ENCODE measurements around the gene ADCK2.
"Not testable (repeated sequence)": the region's sequence is repeated elsewhere in the genome, so short reads cannot be mapped to it uniquely, and the experiment has no call there.

Gene ADCK2, protein sequence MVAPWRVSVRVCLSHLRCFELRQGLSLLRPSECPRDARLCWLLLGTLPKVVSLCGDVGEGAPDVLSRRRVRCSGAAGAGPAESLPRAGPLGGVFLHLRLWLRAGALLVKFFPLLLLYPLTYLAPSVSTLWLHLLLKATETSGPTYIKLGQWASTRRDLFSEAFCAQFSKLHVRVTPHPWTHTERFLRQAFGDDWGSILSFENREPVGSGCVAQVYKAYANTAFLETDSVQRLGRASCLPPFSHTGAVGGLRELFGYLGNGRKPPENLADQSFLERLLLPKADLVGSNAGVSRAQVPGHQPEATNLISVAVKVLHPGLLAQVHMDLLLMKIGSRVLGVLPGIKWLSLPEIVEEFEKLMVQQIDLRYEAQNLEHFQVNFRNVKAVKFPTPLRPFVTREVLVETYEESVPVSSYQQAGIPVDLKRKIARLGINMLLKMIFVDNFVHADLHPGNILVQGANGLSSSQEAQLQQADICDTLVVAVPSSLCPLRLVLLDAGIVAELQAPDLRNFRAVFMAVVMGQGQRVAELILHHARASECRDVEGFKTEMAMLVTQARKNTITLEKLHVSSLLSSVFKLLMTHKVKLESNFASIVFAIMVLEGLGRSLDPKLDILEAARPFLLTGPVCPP

GRCh38 chr7:140672382-140673062 is at the start of gene ADCK2:
Gene ADCK2 (plus strand): TSS chr7:140672945. CDS start chr7:140673331, 386 bp downstream.
- peak; percentile 68 for DNase-seq

- DNase-seq, result no peak
Observed at GRCh38 chr7:140623980-140624379, 48.8 kb upstream of the ADCK2 start.

GRCh38 chr7:140624392-140625191 is 48.2 kb upstream of the ADCK2 start:
- DNase-seq, result peak; percentile 57

- DNase-seq, result not testable (repeated sequence)
Observed at GRCh38 chr7:140625192-140625558, 47.6 kb upstream of the ADCK2 start.

DNA sequence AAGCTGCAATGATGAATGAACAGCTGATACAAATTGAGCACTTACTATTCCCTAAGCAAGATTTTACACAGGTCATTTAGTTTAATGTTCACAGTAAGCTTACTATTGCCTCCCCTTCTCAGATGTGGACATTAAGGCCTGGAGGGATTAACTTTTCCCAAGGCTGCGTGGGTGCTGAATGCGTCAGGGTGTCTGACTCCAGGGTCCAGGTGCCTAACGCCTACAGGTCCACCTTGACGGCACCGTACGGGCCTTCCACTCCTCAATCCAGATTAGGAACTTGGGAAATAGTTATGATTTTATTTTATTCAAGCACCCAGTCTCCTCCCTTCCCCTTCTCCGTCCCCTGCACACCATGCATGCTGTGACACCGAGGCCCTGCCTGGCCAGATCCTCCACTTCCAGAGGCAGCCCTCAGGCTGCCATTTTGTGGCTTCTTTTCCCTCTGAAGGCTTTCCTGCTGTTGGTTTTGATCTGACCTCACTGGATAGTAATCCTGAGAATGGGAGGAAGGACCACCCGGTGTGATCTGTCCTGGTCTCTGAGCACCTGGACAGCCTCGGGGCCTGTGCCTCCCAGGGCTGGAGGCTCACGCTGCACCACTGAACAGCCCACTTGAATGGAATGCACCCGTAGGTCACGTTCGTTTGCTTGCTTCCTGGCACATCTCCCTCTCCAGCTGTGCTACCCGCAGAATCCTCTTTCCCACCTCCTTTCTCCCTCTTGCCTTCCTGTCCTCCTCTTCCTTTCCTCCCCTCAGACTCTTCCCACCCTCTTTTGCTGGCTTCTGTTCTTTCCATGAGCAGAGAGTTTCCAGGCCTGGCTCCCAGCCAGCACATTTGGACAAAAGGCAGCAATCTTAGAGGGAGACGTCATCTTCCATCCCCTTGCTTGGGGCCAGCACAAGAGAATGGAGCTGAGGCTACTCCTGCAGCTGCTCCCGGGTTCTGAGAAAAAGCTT is 46.6 kb upstream of the ADCK2 start:
- DNase-seq, result peak; percentile 96

DNA sequence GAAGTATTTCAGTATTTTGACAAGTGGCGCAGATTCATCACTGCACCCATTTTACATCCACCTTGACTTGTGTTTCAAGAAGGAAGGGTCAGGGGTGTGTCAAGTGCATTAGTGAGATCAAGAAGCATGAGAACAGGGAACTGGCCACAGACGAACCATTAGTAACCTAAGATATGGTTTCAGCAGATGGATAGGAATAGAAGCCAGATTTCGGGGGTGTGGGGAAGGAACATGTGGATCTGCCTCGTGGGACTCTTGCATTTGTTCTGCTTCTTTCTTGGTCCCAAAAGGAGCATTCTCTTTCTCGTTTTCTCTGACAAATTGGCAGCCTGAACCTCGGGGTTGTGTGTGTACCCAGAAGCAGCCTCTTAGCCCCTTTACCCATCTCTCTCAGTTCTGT is 41.7 kb upstream of the ADCK2 start:
- no peak for DNase-seq

DNA sequence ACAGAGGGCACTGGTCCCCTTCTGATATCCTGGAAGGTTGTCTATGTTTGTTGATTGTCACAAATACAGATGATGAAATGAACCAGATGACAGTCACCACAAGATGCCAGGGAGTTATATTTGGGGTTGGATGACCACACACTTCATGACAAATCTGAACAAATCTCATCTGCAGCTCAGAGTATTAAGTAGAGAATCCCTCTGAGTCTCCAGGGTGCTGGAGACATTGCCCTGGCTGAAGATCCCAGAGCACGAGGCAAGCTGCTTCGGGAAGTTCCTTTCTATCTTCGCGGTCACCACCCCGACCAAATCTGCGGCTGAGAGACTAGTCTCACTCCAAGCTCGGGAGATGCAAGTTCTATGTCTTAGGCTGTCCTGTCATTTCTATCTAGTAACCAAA is 41.1 kb upstream of the ADCK2 start:
- no peak for DNase-seq

DNA sequence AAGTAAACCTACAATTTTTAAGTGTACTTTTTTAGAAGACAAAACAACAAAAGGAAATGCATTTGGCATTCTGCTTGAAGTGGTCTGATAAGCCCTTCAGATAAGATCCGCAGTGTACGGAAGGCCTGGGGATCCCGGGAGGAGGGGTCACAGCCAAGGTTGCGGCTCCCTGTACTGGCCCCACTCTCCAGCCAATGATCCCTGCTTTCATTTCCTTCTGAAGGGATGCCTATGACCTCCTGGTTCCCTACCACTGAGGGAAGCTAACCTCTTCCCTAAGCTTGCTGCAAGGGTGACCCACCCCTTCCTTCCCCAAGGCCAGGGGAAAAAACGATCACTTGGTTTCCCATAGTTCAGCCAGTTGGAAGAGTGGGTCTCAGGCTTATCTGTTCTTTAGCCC is 37.4 kb upstream of the ADCK2 start:
- peak; percentile 32 for DNase-seq

DNA sequence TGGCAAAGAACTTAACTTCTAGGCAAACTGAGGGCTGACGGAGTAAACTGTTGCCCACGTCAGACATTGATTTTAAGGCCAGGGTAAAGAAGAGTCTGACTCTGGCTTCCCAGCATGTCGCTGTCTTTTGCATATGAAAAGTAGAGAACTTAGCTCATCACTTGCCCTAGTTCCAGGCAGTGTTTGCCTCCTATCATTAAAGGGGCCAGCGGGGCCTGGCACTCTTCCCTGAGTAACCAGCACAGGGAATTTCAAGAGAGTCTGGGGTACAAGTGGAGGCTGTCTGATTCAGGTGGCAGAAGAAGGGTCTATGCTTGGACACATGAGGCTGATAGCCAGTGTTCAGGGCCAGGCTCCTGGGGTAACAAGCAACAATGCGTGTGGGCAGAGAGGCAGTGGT is 36.9 kb upstream of the ADCK2 start:
- no peak for DNase-seq

DNA sequence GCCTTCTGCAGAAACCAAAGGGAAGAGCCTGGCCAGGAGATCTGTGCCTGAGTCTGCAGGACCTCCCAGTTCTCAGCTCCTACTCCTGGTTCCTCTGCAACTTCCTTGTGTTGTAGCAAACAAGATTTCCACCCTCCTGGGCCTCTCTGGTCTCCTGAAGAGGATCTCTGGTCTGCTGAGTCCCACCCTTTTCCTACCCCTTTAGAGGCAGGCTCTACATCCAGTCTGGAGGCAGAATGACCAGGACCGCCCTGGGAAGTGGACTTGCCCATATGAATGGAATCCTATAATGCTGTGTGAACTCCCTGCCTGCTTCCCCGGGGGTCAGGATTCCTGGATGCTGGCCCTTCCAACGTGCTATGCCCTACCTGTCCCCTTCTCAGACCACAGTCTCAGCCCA is 35.3 kb upstream of the ADCK2 start:
- DNase-seq, result no peak

- peak; percentile 68 for DNase-seq
Observed at GRCh38 chr7:140638173-140638791, 34.5 kb upstream of the ADCK2 start.

DNA sequence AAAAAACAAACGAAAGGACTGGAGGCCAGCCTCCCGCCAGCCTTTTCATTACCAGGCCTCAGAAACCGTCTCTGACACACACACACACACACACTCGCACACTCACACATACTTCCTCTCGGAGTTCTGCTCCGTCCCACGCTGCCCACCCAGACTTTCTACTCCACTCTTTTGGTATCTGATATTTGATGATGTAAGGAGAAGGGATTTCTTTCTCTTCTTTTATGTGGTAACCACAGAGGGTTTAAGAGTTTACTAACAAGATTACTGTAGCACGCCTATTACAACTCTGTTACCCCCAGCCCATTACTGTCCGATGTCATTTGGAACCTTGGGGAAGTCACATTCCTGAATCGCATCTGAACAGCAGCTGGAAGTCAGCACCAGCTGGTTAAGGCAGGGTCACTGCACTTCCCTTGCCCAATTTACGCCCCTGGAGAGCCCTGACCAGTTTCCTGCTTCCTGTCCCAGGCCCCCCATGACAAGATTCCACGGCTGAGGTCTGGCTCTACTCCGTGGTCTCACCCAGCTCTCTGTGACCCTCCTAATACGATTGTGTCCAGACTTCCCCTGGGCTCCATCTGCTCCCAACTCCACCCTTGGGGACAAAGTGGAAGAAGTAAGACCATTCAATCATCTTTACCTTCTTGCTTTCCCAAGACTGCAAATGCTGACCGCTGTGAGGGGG is 33.2 kb upstream of the ADCK2 start:
- peak; percentile 81 for DNase-seq

DNA sequence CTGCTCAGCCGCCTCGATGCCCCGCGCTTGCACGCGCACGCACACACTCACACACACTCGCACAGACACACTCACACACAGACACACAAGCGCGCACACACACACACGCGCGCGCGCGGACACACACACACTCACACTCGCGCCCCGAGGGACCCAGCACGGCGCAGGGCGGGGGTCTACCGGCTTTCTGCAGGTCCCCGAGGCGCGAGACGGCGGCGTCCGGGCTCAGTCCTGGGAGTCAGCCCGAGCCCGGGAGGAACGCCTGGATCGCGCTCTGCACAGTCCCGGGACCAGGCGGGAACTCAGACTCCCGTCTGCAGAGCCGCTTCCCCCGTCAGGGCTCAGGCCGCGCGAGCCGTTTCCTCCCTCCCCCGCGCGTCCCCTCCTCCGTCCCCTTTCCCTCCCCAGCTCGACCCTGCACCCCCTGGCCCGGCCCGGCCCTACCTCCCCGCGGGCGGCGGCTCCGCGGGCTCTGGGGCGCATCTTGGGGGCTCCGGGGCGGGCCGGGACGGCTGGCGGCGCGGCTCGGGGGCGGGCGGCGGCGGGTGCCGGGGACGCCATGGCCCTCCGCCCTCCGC is 32.6 kb upstream of the ADCK2 start:
- DNase-seq, result peak; percentile 82

DNA sequence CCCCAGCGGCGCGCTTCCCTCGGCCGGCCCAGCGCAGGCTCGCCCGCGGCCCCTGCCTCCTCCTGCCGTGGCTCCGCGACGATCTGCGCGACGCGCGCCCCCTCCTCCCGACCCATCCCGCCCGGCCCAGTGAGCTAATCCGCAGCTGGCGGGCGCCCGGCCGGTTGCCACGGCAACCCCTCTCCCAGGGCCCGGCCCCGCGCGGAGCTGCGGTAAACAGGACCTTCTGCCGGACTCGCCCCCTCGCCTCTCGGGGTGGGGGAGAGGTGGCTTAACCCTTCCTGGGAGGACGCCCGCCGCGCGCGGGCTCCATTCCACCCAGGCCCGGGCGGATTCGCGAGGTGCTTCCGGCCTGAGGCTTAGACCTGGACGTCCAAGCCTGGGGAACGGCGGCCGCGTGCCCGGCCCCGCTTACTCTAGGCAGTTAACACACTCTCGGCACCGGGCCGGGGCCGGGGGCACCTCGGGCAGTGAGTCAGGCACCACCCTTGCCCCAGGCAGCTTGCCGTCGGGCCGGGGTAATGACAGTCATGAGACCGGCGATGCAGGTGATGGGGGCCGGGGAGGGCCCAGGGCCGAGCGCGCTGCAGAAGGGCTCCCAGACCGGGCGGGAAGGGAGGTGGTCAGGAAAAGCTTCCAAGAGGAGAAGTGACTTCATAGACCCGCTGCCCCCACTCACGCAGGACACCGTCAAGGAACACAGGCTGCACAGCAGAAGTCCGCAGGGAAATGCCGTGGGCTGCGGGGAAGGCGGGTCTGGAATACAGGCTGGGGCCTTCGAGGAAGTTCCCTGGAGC is 31.8 kb upstream of the ADCK2 start, which contains the start of gene DENND2A:
Gene DENND2A (minus strand): TSS at position 87 of the 797 bp plus-strand sequence. CDS start 38,416 bp downstream, outside the sequence.
- DNase-seq, result peak; percentile 96

DNA sequence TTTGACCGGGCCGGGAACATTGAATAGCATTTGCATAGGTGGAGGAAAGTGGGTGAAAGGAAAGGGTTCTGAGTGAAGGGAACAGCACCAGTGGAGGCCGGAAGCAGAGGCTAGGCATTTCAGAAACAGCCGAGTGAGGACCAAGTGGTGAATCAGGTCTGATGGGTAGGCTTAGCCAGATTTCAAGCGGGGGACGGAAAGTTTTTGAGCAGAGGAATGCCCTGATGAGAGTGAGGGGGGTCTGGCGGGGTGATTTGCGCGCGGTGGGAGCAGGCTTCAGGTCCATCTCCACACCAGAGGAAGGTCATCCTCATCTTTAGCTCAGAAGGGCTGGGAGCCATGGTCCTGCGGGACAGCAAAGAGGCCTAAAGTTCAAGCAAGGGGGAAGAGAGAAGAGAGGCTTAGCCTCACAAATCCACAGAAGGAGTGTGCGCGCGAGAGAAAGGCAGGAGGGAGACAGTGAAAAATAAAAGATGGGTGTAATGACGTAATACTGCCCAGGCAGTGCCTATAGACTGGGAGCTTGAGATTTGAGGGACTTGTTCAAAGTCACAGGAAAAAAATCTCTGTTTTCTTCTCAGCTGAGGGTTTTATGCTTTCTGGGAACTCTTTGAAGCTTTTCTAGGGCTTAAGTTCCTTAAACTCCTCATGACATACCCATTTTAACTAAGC is 31.1 kb upstream of the ADCK2 start:
- no peak for DNase-seq

- DNase-seq, result no peak
Observed at GRCh38 chr7:140643416-140643815, 29.3 kb upstream of the ADCK2 start.

DNA sequence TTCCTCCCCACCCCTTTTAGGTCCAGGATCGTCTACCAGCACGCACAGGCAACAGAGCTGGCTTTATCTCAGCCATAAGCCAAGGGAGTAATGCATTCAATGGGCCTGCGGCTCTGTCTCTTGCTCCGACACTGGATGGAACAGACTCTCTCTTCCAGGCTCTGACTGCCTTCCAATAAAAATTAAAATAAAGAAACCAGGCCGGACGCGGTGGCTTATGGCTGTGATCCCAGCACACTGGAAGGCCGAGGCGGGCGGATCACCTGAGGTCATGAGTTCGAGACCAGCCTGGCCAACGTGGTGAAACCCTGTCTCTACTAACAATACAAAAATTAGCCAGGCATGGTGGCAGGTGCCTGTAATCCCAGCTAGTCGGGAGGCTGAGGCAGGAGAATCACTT is 28.0 kb upstream of the ADCK2 start:
- DNase-seq, result not testable (repeated sequence)

DNA sequence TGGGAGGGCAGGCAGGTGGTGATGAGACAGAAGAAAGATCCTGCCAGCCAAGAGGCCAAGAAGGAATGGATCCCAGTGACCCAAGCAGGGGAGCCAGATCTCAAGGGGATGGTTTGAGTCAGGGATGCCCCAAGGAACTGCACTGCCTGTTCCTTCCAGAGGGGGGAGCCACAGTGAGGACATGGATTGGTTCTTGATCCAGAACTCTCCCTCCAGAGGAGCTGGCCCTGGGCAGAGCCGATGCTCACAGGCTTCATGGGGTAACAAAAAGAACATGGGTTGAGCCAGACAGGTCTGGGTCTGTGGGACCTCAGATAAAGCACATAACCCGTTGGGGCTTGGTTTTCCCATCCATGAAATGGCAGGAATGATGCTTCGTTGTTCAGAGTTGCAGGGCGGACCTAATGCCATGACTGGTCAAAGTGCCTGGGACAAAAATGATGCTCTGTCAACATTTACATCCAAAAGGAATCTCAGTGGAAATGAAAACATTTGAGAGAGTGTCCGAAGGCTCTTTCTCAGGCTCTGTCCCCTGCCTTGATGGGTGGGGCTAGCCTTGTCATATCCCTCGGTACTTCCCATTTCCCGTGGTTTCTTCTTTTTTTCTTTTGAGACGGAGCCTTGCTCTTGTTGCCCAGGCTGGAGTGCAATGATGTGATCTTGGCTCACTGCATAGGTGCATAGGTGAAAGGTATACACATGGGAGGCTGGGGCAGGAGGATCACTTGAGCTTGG is 27.4 kb upstream of the ADCK2 start:
- DNase-seq, result no peak
